GM21723 (cell line): Measurements from ENCODE around the gene MORN5.

ENCODE experiments used
- ATAC-seq: cut with Tn5 transposase; IDR thresholded peaks from one replicate; pipeline ENCODE4 v1.9.1; 2021; ENCODE audit warnings: mild to moderate bottlenecking, moderate library complexity; ENCODE audit not compliant: unreplicated experiment

MORN5 gene

GRCh38 chr9:122213589-122214413, 54.1 kb downstream of the MORN5 start:
- ATAC-seq: peak; percentile 66

- ATAC-seq: no peak
These were observed 54.8 kb downstream of the MORN5 start for GRCh38 chr9:122214507-122214906.

GRCh38 chr9:122215663-122216062, 56.0 kb downstream of the MORN5 start:
- no peak for ATAC-seq

- no peak for ATAC-seq
These were observed 56.6 kb downstream of the MORN5 start for GRCh38 chr9:122216138-122216797.

DNA sequence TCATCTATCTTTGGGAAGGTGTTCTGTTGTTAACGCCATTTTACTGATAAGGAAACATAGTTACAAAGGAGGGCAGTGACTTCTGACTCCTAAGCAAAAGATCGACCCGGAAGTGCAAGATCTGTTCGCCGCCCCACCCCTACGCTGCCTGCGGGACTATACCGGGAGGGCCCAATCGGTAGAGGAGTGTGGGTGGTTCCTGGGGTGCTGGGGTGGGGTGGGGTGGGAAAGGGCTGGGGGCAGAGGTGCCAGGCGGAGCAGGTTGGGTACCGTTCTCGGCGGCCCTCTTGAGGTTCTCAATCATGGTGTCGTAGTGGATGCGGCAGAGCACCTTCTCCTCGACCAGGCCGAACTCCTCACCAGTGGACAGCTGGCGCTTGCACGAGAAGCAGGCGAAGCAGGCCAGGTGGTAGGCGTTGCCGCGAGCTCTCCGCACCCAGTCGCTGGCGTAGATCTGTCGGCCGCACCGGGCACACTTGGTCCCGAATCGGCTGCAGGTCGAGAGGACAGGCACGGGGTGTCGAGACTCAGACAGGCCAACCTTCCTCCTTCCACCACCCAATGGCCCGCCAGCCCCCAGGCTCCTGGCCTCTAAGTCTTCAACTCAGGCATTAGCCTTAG, 57.2 kb downstream of the MORN5 start:
- ATAC-seq: no peak

DNA sequence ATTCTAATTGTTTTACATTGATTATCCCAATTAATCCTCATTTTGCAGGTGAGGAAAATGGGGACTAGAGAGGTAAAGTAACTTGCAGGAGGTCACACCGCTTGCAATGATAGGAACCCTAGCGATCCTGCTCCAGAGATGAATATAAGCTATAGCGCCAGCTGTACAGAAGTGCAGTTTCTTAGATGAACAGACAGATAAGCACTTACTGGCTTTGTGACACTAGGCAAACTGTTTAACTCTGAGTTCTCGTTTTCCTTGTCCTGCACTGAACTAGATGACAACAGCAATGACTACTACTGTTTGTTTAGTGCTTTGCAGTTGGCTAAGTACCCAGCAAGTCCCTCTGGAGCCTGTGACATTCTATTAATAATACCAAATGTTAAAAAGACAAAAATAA, 57.9 kb downstream of the MORN5 start:
- no peak for ATAC-seq

- ATAC-seq: no peak
These were observed 58.6 kb downstream of the MORN5 start for GRCh38 chr9:122218071-122218934.

DNA sequence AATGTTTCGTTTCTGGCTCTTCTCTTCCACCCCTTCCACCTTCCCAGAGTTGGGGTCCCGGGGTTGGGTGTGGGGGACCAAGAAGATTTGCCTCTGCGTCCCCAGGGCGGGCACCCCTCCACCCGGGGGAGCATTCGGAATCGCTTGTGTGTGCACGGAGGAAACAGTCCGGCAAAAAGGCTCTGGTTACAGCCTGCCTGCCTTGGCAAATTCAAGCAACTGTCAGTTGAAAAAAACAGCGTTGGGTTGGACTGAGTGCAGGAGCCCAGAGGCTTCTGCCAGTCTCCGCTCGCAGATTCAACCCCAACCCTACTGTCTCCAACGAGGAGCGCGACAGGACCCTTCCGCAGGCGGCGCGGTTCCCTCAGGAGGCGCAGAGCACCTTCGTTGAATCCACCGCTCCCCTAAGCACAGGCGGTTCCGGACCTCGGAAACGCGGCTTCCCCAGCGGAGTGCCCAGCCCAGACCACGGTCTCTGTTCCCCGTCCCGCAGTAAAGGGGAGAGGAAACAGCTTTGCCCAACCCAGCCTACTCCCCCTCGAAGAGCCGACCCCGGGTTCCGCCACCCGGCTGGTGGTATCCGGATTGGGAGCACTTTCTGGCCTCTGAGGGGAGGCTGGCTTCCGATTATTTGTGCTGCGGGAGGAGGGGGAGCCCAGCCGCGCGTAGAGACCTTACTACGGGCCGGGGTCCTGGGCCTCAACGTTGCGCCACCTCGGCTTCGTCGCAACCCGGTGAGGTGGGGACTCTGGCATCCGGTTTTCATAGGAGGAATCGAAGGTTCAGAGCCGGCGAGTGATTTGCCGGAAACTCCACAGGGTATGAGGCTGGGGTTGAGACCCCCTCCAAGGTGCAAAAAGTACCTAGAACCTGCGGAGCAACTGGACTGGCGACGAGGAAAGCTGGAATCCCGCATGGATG, 59.5 kb downstream of the MORN5 start:
- no peak for ATAC-seq

GRCh38 chr9:122219856-122220672, 60.4 kb downstream of the MORN5 start:
- ATAC-seq: no peak

DNA sequence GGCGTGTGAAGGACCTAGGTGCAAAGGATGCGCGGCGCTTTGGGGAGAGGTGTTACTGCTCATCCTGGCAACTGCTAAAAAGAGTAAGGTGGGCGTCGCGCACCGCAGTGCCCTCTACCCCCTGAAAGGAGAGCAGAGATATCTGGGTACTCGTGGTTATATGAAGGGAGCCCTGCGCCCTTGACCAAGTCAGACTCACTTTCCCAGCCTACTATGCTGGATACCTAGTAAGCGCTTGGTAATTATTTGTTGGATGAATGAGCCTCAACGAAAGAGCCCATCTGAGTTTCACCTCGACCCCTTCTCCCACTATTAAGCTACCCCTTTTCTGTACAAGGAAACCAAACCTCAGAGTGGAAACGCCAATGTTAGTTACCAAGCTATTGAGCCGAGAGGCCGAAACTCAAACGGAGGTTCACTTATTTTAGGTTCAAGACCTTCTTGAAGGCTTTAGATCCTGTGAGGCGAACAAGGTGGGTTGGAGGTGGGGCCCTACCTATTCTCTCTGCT, 61.0 kb downstream of the MORN5 start:
- no peak for ATAC-seq

- ATAC-seq: no peak
These were observed 61.6 kb downstream of the MORN5 start for GRCh38 chr9:122221183-122221811.

DNA sequence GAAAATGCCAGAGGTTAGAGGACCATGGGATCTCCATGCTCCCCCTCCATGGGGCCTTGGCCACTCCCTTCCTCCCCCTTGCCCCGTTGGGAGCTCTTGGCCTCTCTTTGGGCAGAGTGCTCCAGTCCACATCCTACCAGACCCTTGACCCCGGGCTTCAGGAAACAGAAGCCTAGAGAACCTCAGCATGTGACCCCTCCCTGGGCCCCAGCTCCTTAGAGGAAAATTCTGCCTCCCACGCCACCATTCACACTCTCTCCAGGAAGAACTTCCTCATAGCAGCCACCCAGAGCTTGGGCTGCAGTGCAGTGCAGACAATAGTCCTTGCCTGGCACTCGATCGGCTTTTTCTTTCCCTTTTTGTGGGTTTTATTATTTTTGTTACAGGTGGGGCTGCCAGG, 63.1 kb downstream of the MORN5 start:
- ATAC-seq: no peak

DNA sequence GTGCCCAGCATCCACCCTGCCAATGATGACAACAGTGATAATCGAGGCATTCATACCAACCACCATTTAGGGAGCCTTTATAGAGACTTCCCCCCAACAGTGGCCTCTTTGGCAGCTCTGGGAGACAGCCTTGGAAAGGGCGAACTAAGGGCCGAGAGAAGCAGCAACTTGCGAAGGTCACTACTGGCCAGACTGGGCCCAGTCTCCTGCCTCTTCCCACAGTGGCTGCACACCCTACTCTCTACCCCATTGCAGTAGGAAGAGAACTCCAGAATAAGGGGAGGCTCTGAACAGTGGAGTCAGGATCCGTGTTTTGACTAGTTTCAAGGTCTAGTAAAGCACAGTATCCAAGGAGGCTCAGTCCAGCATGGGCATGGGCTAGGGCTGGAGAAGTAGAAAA, 63.7 kb downstream of the MORN5 start:
- no peak for ATAC-seq

DNA sequence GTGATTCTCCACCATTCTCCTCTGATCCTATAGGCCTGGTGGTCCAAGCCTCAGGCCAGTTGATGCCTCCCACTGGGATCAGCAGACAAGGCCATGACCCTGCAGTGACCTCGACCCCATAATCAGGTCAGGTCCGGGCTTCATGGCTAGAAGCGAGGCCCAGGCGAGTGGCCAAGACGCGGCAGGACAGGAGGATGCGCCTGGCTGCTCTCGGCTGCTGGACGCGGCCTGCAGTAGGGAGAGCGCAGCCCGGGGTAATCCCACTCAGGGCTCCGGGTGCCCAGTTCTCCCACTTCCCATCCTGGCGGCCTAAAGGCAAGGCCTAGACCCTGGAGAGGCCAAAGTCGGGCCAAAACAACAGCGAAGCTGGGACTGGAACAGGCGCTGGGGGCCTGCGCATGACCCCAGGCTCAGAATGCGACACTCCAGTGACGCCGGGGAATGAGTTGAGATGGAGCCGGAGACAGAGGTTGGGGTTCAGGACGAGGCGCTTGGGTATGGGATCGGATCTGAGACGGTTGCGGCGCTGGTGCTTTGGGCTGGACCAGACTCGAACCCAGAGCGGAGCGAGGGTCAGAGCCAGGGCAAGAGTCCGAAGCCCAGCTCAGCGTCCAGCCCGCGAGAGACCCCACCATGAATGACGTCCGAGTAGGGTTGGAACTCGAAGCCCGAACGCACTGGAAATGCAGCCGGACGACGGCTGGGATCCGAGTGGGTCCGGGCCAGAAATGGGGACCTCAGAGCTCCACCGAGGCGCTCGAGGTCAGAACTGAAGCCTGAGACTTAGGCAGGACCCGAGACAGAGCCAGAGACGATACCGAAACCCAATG, 65.8 kb downstream of the MORN5 start:
- no peak for ATAC-seq

DNA sequence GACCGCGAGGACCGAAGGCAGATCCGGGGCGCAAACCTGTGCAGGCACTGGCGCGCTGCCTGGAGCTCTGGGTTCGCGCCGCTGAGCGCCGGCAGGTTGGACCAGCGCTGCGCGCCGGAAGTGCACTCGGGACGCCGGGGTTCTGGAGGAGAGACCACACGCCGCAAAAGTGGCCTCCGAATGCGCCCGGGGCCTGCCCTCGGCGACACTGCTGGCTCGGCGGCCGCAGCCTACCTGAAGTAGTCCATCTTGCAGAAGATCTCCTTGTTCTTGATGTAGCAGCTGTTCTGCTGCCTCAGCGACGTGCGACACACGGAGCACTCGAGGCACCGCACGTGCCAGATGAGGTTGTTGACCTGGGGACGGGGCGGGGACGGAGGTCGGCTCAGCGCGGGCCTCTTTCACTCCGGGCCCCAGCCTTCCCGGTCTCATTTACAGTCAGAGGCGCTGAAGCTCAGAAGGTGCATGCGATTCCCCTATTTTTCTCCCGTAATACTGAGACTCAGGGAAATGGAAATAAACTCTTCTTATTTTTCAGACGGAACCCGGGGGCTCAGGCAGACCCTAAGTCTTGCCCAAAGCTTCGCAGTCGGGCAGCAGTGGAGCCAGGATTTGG, 66.5 kb downstream of the MORN5 start:
- no peak for ATAC-seq

DNA sequence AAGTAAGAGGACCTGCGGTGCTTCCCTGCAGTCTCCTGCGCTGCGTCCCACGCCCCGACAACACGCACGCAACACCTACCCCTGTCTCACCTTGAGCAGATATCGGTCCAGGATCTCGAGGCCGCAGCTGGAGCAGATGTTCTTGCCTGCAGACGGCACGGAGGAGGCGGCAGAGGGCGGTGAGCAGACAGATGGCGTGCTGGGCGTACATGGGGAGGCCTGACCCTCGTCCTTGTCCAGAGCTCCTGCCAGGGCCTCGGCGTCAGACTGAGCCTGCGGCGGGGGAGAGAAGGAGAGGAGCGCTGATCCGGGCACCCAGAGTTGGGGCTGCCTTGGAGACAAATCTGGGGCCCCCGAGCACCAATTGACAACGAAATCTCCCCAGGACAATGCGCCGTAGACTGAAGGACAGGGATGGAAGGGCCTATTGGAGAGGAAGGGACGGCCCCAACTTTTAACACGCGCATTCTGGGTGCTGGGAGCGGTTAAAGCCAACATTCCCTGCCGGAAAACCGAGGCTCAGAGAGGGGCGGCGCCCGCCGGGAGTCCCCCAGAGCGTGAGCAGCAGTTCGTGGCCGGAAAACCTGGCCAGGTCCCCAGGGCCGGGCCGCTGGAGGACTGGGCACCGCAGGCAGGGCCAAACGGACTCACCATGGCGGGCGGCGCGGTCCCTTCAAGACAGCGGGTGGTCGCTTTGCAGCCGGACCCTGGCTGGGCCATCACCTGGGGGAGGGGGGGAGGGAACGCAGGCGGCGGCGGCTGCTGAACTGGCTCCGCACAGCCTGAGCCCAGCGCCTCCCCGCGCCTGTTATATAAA, 67.3 kb downstream of the MORN5 start:
- no peak for ATAC-seq

- no peak for ATAC-seq
These were observed 67.8 kb downstream of the MORN5 start for GRCh38 chr9:122227575-122227900.
